ENCODE measurements around the gene PIK3R1.

Gene PIK3R1

DNA sequence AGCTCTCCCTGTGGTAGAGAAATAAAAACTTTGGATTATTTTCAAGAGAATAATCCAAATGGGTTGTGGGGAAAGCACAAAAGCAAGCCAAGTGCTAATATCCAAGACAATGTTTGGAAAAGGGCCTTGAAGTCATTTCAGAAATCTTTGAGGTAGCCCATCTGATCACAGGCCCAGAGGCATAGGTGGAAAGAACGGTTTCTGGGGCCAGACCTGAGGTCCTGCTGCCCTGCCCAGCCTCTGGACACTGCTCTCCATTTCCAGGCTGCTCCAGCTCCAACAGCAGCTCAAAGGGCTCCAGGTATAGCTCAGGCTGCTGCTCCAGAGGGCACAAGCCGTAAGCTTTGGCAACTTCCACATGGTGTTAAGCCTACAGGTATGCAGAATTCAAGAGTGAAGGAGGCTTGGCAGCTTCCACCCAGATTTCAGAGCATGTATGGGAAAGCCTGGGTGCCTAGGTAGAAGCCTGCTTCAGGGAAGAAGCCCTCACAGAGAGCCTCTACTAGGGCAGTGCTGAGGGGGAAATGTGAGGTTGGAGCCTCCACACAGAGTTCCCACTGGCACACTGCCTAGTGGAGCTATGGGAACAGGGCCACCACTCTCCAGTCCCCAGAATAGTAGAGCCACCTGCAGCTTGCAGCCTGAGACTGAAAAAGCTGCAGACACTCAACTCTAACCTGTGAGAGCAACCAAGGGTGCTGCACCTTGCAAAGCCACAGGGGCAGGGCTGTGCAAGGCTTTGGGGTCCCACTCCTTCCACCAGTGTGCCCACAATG lies 133.1 kb downstream of the PIK3R1 start:
- Histone ChIP-seq H3K4me3 (ENCODE audit: low read depth, low read length) (no peak overlapping the region), H3K36me3 (replicated peaks) (no peaks in the 10 kb centered on the region), H3K27me3 (replicated peaks) (no peaks in the 10 kb centered on the region), H3K27ac (no peak overlapping the region)
- no peak for DNase-seq
- TF ChIP-seq, protein P1, sequence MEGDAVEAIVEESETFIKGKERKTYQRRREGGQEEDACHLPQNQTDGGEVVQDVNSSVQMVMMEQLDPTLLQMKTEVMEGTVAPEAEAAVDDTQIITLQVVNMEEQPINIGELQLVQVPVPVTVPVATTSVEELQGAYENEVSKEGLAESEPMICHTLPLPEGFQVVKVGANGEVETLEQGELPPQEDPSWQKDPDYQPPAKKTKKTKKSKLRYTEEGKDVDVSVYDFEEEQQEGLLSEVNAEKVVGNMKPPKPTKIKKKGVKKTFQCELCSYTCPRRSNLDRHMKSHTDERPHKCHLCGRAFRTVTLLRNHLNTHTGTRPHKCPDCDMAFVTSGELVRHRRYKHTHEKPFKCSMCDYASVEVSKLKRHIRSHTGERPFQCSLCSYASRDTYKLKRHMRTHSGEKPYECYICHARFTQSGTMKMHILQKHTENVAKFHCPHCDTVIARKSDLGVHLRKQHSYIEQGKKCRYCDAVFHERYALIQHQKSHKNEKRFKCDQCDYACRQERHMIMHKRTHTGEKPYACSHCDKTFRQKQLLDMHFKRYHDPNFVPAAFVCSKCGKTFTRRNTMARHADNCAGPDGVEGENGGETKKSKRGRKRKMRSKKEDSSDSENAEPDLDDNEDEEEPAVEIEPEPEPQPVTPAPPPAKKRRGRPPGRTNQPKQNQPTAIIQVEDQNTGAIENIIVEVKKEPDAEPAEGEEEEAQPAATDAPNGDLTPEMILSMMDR (IDR thresholded peaks at IDR 0.05; ENCODE audit: low read depth, low read length, missing control alignments), result no peak
- in situ Hi-C loops (cut with HindIII; ENCODE audit: low pct_ligation_motif_present, low sequenced_read_pairs), result no loop called here

DNA sequence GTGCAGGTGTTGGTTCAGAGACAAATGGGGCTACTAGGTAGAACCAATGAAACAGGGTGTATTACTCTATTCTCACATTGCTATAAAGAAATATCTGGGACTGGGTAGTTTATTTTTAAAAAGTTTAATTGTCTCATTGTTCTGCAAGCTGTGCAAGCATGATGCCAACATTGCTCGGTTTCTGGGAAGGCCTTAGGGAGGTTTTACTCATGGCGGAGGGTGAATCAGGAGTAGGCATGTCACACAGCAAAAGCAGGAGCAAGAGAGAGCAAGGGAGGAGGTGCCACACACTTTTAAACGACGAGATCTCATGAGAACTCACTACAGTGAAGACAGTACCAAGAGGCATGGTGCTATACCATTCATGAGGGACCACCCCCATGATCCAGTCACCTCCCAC lies 134.6 kb downstream of the PIK3R1 start:
- in situ Hi-C loops (cut with HindIII; ENCODE audit: low pct_ligation_motif_present, low sequenced_read_pairs), result no loop called here
- Histone ChIP-seq H3K36me3 (replicated peaks) (no peaks in the 10 kb centered on the region), H3K27ac (no peak overlapping the region), H3K4me3 (ENCODE audit: low read depth, low read length) (no peak overlapping the region), H3K27me3 (replicated peaks) (no peaks in the 10 kb centered on the region)
- TF ChIP-seq, protein P1 (IDR thresholded peaks at IDR 0.05; ENCODE audit: low read depth, low read length, missing control alignments), result no peak
- DNase-seq, result no peak

Measured in brain microvascular endothelial cell (primary cell).